ENCODE measurements around the gene ETFBKMT. TPM values are rescaled to one million over a fixed set of nuclear protein-coding genes. Genes with fewer than 3 reads are reported as not detected.

Gene ETFBKMT
- total and polyA plus RNA-seq, 8 donors: 3.4 to 4.8 (median 3.8) TPM

DNA sequence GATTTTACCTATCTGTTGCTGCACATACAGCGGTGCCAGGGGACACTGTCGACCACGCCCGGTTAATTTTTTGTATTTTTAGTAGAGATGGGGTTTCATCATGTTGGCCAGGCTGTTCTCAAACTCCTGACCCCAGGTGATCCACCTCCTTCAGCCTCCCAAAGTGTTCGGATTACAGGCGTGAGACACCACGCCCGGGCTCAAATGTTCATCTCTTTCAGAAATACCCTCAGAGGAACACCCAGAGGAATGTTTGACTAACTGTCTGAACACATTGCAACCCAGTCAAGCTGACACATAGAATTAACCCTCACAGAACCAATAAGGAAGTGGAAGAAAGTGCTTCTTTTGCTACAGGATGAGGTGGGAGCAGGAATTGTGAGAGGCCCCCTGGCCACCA is 15.0 kb upstream of the ETFBKMT start:
- H3K36me3 ChIP-seq: no peaks in the 10 kb centered on the region
- H3K4me1 ChIP-seq: no peaks in the 10 kb centered on the region
- TF ChIP-seq CTCF (IDR thresholded peaks at IDR 0.05): no peak
- no peaks in the 10 kb centered on the region for H3K9me3 ChIP-seq
- H3K4me3 ChIP-seq: no peak overlapping the region
- ATAC-seq (no peak), DNase-seq (no peak)
- H3K27ac ChIP-seq: no peak overlapping the region
- intact Hi-C loops (cut with DNase I): no loop called here
- H3K27me3 ChIP-seq: no peaks in the 10 kb centered on the region

- Histone ChIP-seq H3K27me3 (no peaks in the 10 kb centered on the region), H3K36me3 (no peaks in the 10 kb centered on the region), H3K9me3 (no peaks in the 10 kb centered on the region), H3K4me1 (no peaks in the 10 kb centered on the region), H3K27ac (no peak overlapping the region), H3K4me3 (no peak overlapping the region)
- no peak for TF ChIP-seq CTCF (IDR thresholded peaks at IDR 0.05)
- DNase-seq (no peak), ATAC-seq (peak; percentile 14)
- intact Hi-C loops (cut with DNase I): no loop called here
Measured at GRCh38 chr12:31645924-31646323, 13.6 kb upstream of the ETFBKMT start.

DNA sequence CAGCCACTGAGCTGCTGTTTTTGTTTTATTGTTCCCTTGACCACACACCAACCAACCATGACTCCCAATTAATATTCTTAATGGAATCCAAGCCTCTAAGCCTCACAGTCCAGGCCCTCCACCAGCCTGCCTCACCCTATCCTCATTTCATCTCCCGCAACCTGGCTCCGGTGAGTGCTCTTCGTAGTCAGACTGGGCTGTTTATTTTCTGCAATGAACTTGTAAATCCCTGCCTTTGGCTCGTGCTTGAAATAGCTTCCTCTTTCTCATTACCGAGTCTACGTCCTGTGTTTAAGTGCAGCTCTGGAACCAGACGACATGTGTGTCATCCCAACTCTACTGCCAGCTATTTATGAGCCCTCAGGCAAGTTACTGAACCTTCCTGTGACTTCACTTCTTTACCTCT is 12.4 kb upstream of the ETFBKMT start:
- Histone ChIP-seq H3K36me3 (no peaks in the 10 kb centered on the region), H3K4me1 (no peaks in the 10 kb centered on the region), H3K27me3 (no peaks in the 10 kb centered on the region), H3K27ac (no peak overlapping the region), H3K4me3 (no peak overlapping the region), H3K9me3 (no peaks in the 10 kb centered on the region)
- DNase-seq (no peak), ATAC-seq (peak; percentile 16)
- intact Hi-C loops (cut with DNase I): no loop called here
- no peak for TF ChIP-seq CTCF (IDR thresholded peaks at IDR 0.05)

- intact Hi-C loops (cut with DNase I): loop anchor here in 1 of 2 donors (10.0 kb wide), 1 partner anchor 654 kb away; no protein-coding TSS in a partner anchor
- peaks cover 0 to 13% of the 10 kb centered on the region in 2 donors for H3K4me1 ChIP-seq
- no peak for DNase-seq
- peaks cover 0 to 5% of the 10 kb centered on the region in 2 donors for H3K27me3 ChIP-seq
- peak; percentile 10 for ATAC-seq
- H3K9me3 ChIP-seq: no peaks in the 10 kb centered on the region
- no peak overlapping the region for H3K4me3 ChIP-seq
- peak overlapping the region in 1 of 2 donors; percentile 5 for H3K27ac ChIP-seq
- no peak for TF ChIP-seq CTCF (IDR thresholded peaks at IDR 0.05)
- H3K36me3 ChIP-seq: no peaks in the 10 kb centered on the region
Measured at GRCh38 chr12:31650918-31651317, 8.6 kb upstream of the ETFBKMT start.

DNA sequence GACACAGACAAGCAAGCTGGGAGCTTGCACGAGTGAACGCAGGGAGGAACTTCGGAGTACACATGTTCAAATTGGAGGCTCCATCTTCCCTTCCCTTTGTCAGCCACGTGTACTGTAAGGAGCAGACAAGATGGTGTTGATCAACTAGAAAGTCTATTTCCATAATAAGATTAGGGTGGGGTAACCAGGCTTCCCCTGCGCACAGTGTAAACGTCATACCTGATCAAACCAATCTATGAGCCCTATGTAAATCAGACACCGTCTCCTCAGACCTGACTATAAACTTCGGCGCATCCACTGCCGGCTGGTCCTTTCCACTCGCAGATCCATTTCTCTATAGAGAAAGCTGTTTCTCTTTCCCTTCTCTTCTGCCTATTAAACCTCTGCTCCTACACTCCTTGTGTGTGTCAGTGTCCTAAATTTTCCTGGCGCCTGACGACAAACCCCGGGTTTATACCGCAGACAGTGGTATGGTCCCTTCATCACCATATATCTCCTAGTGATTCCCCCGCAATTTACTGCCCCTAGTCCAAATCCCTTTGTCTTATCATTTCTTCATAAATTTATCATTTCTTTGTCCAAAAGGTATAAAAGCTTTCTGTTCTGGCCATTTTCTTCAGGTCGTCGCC is 7.5 kb upstream of the ETFBKMT start:
- Histone ChIP-seq H3K4me1 (peaks cover 0 to 13% of the 10 kb centered on the region in 2 donors), H3K27me3 (peaks cover 0 to 5% of the 10 kb centered on the region in 2 donors), H3K9me3 (no peaks in the 10 kb centered on the region), H3K4me3 (no peak overlapping the region), H3K27ac (no peak overlapping the region), H3K36me3 (no peaks in the 10 kb centered on the region)
- no peak for ATAC-seq
- DNase-seq: no peak
- intact Hi-C loops (cut with DNase I): loop anchor here in 1 of 2 donors (10.0 kb wide), 1 partner anchor 653 kb away; no protein-coding TSS in a partner anchor
- no peak for TF ChIP-seq CTCF (IDR thresholded peaks at IDR 0.05)
